GM12865 (cell line): ENCODE measurements around the gene RIPK3.
"Not testable (repeated sequence)": the region's sequence is repeated elsewhere in the genome, so short reads cannot be mapped to it uniquely, and the experiment has no call there.

Source experiments
- DNase-seq: peaks from one replicate; pipeline ENCODE4 v3.0.0; 2010; ENCODE audit warnings: low read depth
- H3K4me3 ChIP-seq: 2 replicates; pipeline ENCODE4 v1.5.1; 2011; ENCODE audit warnings: mild to moderate bottlenecking, low read depth, low read length, control low read depth
- CTCF ChIP-seq: IDR thresholded peaks from 2 replicates; pipeline ENCODE4 v1.5.1; 2011; ENCODE audit warnings: low read length, control low read depth, low read depth, inconsistent platforms; ENCODE audit not compliant: insufficient read depth; ENCODE audit errors: missing control alignments

Gene RIPK3

GRCh38 chr14:24377126-24377525 is 37.3 kb upstream of the RIPK3 start:
- no peak for TF ChIP-seq CTCF
- no peak for DNase-seq
- no peak overlapping the region for H3K4me3 ChIP-seq

DNA sequence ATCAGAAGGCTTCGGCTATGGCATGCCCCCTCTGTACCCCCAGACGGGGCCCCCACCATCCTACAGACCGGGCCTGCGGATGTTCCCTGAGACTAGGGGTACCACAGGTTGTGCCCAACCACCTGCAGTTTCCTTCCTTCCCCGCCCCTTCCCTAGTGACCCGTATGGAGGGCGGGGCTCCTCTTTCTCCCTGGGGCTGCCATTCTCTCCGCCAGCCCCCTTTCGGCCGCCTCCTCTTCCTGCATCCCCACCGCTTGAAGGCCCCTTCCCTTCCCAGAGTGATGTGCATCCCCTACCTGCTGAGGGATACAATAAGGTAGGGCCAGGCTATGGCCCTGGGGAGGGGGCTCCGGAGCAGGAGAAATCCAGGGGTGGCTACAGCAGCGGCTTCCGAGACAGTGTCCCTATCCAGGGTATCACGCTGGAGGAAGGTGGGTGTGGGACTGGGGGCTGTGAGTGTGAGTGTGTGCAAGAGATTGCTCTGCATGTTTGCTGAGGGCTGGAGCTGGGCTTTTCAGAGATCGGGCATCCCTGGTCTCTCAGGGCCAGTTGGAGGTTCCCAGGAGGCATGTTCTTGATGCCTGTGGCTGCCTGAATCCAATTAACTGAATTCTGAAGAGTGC is 36.8 kb upstream of the RIPK3 start:
- H3K4me3 ChIP-seq = no peak overlapping the region
- TF ChIP-seq CTCF = no peak
- DNase-seq = no peak

DNA sequence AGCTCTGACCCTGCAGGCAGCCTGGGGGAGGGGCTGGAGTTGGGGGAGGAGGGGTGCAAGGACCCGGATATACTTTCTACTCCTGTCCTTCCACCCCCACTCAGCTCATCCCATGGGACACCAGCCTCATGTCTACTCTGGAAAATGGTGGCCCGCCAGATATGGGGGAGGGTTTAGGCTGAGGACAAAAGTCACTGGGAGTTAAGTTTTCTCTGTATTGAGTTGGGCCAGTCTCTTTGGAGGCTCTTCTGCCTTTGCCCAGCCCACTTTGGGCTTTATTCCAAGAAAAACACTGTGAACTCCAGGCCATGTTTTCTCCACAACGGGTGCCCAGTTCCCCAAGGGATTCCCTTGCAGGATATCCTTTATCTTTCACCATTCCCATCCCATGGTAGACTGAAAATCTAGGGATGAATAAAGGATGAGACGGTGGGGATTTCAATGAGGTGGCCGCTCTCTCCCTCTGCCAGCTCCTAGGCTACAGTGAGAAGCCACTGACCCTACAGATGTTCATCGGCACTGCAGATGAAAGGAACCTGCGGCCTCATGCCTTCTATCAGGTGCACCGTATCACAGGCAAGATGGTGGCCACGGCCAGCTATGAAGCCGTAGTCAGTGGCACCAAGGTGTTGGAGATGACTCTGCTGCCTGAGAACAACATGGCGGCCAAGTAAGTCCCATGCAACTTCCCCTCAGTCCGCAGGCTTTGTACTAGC is 33.1 kb upstream of the RIPK3 start:
- no peak for DNase-seq
- no peak for TF ChIP-seq CTCF

GRCh38 chr14:24371605-24372004 is 31.8 kb upstream of the RIPK3 start:
- DNase-seq, H3K4me3 ChIP-seq: not testable (repeated sequence)

More for the DNA sequence above, 33.1 kb upstream of the RIPK3 start:
- H3K4me3 ChIP-seq = no peak overlapping the region

DNA sequence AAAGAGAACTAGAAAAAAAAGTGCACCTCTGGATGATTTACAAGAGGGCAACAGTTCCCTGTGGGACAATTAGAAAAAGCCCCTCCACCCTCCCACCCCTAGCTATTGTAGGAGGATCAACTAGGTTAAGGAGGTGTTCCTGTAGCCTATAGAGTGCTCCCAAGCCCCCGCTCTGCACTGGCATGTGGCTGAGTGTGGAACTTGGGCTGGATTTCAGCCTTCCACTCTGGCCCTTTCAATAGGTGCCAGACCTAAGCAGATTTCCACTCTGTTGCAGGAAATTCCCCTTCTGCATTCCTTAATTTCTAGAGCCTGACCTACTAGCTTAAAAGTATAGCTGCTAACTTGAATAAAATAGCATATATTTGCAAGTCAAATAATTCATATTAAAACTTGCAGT is 31.0 kb upstream of the RIPK3 start:
- TF ChIP-seq CTCF = no peak
- DNase-seq = no peak
- H3K4me3 ChIP-seq = no peak overlapping the region

DNA sequence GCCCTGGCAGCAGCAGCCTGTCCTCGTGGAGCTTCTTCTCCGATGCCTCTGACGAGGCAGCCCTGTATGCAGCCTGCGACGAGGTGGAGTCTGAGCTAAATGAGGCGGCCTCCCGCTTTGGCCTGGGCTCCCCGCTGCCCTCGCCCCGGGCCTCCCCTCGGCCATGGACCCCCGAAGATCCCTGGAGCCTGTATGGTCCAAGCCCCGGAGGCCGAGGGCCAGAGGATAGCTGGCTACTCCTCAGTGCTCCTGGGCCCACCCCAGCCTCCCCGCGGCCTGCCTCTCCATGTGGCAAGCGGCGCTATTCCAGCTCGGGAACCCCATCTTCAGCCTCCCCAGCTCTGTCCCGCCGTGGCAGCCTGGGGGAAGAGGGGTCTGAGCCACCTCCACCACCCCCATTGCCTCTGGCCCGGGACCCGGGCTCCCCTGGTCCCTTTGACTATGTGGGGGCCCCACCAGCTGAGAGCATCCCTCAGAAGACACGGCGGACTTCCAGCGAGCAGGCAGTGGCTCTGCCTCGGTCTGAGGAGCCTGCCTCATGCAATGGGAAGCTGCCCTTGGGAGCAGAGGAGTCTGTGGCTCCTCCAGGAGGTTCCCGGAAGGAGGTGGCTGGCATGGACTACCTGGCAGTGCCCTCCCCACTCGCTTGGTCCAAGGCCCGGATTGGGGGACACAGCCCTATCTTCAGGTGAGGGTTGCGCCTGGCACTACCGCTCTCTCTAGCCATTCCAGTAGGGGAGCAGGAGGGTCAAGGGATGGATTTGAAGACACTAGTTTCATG is 30.3 kb upstream of the RIPK3 start:
- H3K4me3 ChIP-seq = no peak overlapping the region
- TF ChIP-seq CTCF = no peak
- DNase-seq = no peak

DNA sequence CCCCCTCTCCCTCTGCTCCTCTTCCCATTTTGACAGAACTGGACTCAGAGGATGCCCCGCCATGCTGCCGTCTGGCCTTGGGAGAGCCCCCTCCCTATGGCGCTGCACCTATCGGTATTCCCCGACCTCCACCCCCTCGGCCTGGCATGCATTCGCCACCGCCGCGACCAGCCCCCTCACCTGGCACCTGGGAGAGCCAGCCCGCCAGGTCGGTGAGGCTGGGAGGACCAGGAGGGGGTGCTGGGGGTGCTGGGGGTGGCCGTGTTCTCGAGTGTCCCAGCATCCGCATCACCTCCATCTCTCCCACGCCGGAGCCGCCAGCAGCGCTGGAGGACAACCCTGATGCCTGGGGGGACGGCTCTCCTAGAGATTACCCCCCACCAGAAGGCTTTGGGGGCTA is 29.7 kb upstream of the RIPK3 start:
- no peak overlapping the region for H3K4me3 ChIP-seq

More for the DNA sequence above, 29.7 kb upstream of the RIPK3 start:
- no peak for TF ChIP-seq CTCF
- no peak for DNase-seq
